ENCODE measurements around the gene PRR14L.

GRCh38 chr22:31676700-31677099 is 73.2 kb downstream of the PRR14L start:
- TF ChIP-seq CTCF (IDR thresholded peaks at IDR 0.05) (no peak), POLR2A (IDR thresholded peaks at IDR 0.05) (peak in 1 of 2 donors; percentile 29)
